SK-N-SH treated with all-trans-retinoic acid at 6 μM for 48 hours (cell line): ENCODE measurements around the gene SLC25A34.

Source experiments
- ATAC-seq: fragments of 200-7000 bp; cut with Tn5 transposase; 3 replicates; pipeline ENCODE4 v1.9.1; 2020; ENCODE audit warnings: mild to moderate bottlenecking, moderate library complexity
- ARNTL ChIP-seq: fragments of 450-650 bp; formaldehyde crosslinking; IDR thresholded peaks from 2 replicates; pipeline ENCODE4 v1.5.0; 2020; ENCODE audit warnings: low read depth, mild to moderate bottlenecking, moderate library complexity, borderline replicate concordance
- BACH2 ChIP-seq: fragments of 250-450 bp; sonication (Bioruptor Pico); IDR thresholded peaks from 2 replicates; pipeline ENCODE4 v1.9.0; 2021; ENCODE audit warnings: mild to moderate bottlenecking, borderline replicate concordance
- CREB5 ChIP-seq: fragments of 250-450 bp; sonication (Bioruptor Pico); IDR thresholded peaks from 2 replicates; pipeline ENCODE4 v1.5.1; 2020; ENCODE audit warnings: low read depth, mild to moderate bottlenecking, moderate library complexity
- CSDC2 ChIP-seq: fragments of 250-450 bp; sonication (Bioruptor Pico); IDR thresholded peaks from 2 replicates; pipeline ENCODE4 v1.5.0; 2020; ENCODE audit warnings: mild to moderate bottlenecking, moderate library complexity
- ESRRG ChIP-seq: fragments of 250-450 bp; sonication (Bioruptor Pico); IDR thresholded peaks from 2 replicates; pipeline ENCODE4 v1.6.1; 2021; ENCODE audit warnings: mild to moderate bottlenecking
- GLIS3 ChIP-seq: fragments of 250-450 bp; sonication (Bioruptor Pico); IDR thresholded peaks from 2 replicates; pipeline ENCODE4 v1.5.0; 2020; ENCODE audit warnings: mild to moderate bottlenecking, moderate library complexity
- ISL1 ChIP-seq: fragments of 250-450 bp; sonication (Bioruptor Pico); IDR thresholded peaks from 2 replicates; pipeline ENCODE4 v2.1.2; 2022; ENCODE audit warnings: mild to moderate bottlenecking, moderate library complexity
- OSR1 ChIP-seq: fragments of 250-450 bp; sonication (Bioruptor Pico); IDR thresholded peaks from 2 replicates; pipeline ENCODE4 v1.8.0; 2022; ENCODE audit warnings: moderate library complexity, mild to moderate bottlenecking, inconsistent platforms
- PATZ1 ChIP-seq: fragments of 250-450 bp; sonication (Bioruptor Pico); IDR thresholded peaks from 2 replicates; pipeline ENCODE4 v1.8.0; 2020; ENCODE audit warnings: mild to moderate bottlenecking, moderate library complexity, borderline replicate concordance
- POU6F1 ChIP-seq: fragments of 250-450 bp; sonication (Bioruptor Pico); IDR thresholded peaks from 2 replicates; pipeline ENCODE4 v1.8.0; 2021; ENCODE audit warnings: low read depth, mild to moderate bottlenecking, moderate library complexity, borderline replicate concordance
- PPARA ChIP-seq: fragments of 250-450 bp; sonication (Bioruptor Pico); IDR thresholded peaks from 2 replicates; pipeline ENCODE4 v1.5.0; 2020; ENCODE audit warnings: mild to moderate bottlenecking, borderline replicate concordance
- RARB ChIP-seq: fragments of 250-450 bp; sonication (Bioruptor Pico); IDR thresholded peaks from 2 replicates; pipeline ENCODE4 v1.8.0; 2021; ENCODE audit warnings: mild to moderate bottlenecking, moderate library complexity
- SNAI2 ChIP-seq: fragments of 250-450 bp; sonication (Bioruptor Pico); IDR thresholded peaks from 2 replicates; pipeline ENCODE4 v1.5.0; 2020; ENCODE audit warnings: mild to moderate bottlenecking, moderate library complexity
- TCF4 ChIP-seq: fragments of 250-450 bp; sonication (Bioruptor Pico); IDR thresholded peaks from 2 replicates; pipeline ENCODE4 v1.8.0; 2021; ENCODE audit warnings: mild to moderate bottlenecking, moderate library complexity, borderline replicate concordance
- TOX ChIP-seq: fragments of 250-450 bp; sonication (Bioruptor Pico); IDR thresholded peaks from 2 replicates; pipeline ENCODE4 v1.8.0; 2021; ENCODE audit warnings: mild to moderate bottlenecking, moderate library complexity, borderline replicate concordance
- TSHZ2 ChIP-seq: fragments of 250-450 bp; sonication (Bioruptor Pico); IDR thresholded peaks from 2 replicates; pipeline ENCODE4 v1.5.0; 2020; ENCODE audit warnings: mild to moderate bottlenecking, moderate library complexity
- ZC3H10 ChIP-seq: fragments of 250-450 bp; sonication (Bioruptor Pico); IDR thresholded peaks from 2 replicates; pipeline ENCODE4 v1.5.1; 2021; ENCODE audit warnings: mild to moderate bottlenecking, moderate library complexity
- ZFP3 ChIP-seq: fragments of 250-450 bp; sonication (Bioruptor Pico); IDR thresholded peaks from 2 replicates; pipeline ENCODE4 v1.5.0; 2020; ENCODE audit warnings: mild to moderate bottlenecking, moderate library complexity
- ZFP30 ChIP-seq: fragments of 450-650 bp; formaldehyde crosslinking; IDR thresholded peaks from 2 replicates; pipeline ENCODE4 v1.5.0; 2022; ENCODE audit warnings: mild to moderate bottlenecking, moderate library complexity
- ZNF565 ChIP-seq: fragments of 450-650 bp; formaldehyde crosslinking; conservative IDR thresholded peaks from 2 replicates; pipeline ENCODE4 v1.5.0; 2020; ENCODE audit warnings: low read depth, mild to moderate bottlenecking, moderate library complexity
- ZNF70 ChIP-seq: fragments of 450-650 bp; formaldehyde crosslinking; IDR thresholded peaks from 2 replicates; pipeline ENCODE4 v1.5.0; 2020; ENCODE audit warnings: mild to moderate bottlenecking, moderate library complexity
- ZNF8 ChIP-seq: fragments of 450-650 bp; formaldehyde crosslinking; IDR thresholded peaks from 2 replicates; pipeline ENCODE4 v1.5.0; 2020; ENCODE audit warnings: mild to moderate bottlenecking, moderate library complexity
- TF ChIP-seq, protein P1 (sequence below): fragments of 250-450 bp; sonication (Bioruptor Pico); IDR thresholded peaks from 2 replicates; pipeline ENCODE4 v1.5.1; 2021; ENCODE audit warnings: mild to moderate bottlenecking, moderate library complexity

SLC25A34 gene

DNA sequence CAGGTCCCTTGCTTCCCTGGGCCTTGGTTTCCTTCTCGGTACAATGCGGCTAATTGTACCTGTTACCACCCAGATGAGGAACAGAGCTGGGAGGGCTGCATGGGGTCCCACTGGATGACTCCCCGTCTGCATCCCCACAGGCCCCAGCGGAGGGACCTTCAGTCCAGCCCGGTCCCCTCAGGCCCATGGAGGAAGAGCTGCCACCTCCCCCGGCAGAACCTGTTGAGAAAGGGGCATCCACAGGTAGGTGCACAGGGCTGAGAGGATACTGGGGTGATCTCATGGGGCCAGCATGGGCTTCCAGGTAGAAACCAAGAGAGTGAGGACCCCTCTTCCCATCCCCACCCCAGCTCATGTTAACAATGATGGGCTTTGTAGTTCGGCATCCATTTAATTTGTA lies 32.3 kb downstream of the SLC25A34 start:
- no peak for TF ChIP-seq TSHZ2 (CRISPR knock-in tag)
- TF ChIP-seq, protein P1, sequence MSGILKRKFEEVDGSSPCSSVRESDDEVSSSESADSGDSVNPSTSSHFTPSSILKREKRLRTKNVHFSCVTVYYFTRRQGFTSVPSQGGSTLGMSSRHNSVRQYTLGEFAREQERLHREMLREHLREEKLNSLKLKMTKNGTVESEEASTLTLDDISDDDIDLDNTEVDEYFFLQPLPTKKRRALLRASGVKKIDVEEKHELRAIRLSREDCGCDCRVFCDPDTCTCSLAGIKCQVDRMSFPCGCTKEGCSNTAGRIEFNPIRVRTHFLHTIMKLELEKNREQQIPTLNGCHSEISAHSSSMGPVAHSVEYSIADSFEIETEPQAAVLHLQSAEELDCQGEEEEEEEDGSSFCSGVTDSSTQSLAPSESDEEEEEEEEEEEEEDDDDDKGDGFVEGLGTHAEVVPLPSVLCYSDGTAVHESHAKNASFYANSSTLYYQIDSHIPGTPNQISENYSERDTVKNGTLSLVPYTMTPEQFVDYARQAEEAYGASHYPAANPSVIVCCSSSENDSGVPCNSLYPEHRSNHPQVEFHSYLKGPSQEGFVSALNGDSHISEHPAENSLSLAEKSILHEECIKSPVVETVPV (CRISPR knock-in tag): no peak
- no peak for TF ChIP-seq CREB5 (CRISPR knock-in tag)
- no peak for TF ChIP-seq ZNF8 (CRISPR knock-in tag)
- no peak for TF ChIP-seq SNAI2 (CRISPR knock-in tag)
- TF ChIP-seq RARB (CRISPR knock-in tag): no peak
- TF ChIP-seq ESRRG (CRISPR knock-in tag): no peak
- no peak for TF ChIP-seq ZNF70
- no peak for TF ChIP-seq PPARA
- TF ChIP-seq GLIS3 (CRISPR knock-in tag): no peak
- no peak for TF ChIP-seq BACH2 (CRISPR knock-in tag)
- TF ChIP-seq ZNF565 (CRISPR knock-in tag): no peak
- no peak for TF ChIP-seq PATZ1
- TF ChIP-seq POU6F1 (CRISPR knock-in tag): no peak
- no peak for TF ChIP-seq CSDC2 (CRISPR knock-in tag)
- no peak for TF ChIP-seq ZFP3 (CRISPR knock-in tag)
- no peak for TF ChIP-seq OSR1
- TF ChIP-seq ZFP30 (CRISPR knock-in tag): no peak
- no peak for TF ChIP-seq TOX

GRCh38 chr1:15770313-15770962 lies 34.4 kb downstream of the SLC25A34 start:
- no peak for TF ChIP-seq ZNF565 (CRISPR knock-in tag)
- no peak for TF ChIP-seq ARNTL (CRISPR knock-in tag)
- no peak for TF ChIP-seq BACH2 (CRISPR knock-in tag)
- TF ChIP-seq RARB (CRISPR knock-in tag): no peak
- TF ChIP-seq TCF4: no peak
- no peak for TF ChIP-seq ESRRG (CRISPR knock-in tag)
- TF ChIP-seq ZC3H10: no peak
- no peak for TF ChIP-seq GLIS3 (CRISPR knock-in tag)
- no peak for TF ChIP-seq TOX
- no peak for TF ChIP-seq ZFP30 (CRISPR knock-in tag)
- TF ChIP-seq ISL1 (CRISPR knock-in tag): no peak
- no peak for TF ChIP-seq OSR1
- no peak for TF ChIP-seq CSDC2 (CRISPR knock-in tag)
- TF ChIP-seq ZFP3 (CRISPR knock-in tag): no peak
- TF ChIP-seq, protein P1 (CRISPR knock-in tag): no peak
- TF ChIP-seq SNAI2 (CRISPR knock-in tag): no peak
- no peak for ATAC-seq

More for the DNA sequence above, 32.3 kb downstream of the SLC25A34 start:
- no peak for ATAC-seq
